Stimulated activated CD4-positive, alpha-beta T cell treated with anti-CD3 and anti-CD28 coated beads, Interleukin-4, amount 100 ng/mL, for 4 hours (primary cell): ENCODE results near the gene FADS3.

Experiments
- DNase-seq, 2 experiments: peaks; one replicate each; pipeline ENCODE4 v3.0.0-alpha.2; 2020

Gene FADS3

GRCh38 chr11:61854966-61855714 is 36.2 kb downstream of the FADS3 start:
- no peak for DNase-seq

DNA sequence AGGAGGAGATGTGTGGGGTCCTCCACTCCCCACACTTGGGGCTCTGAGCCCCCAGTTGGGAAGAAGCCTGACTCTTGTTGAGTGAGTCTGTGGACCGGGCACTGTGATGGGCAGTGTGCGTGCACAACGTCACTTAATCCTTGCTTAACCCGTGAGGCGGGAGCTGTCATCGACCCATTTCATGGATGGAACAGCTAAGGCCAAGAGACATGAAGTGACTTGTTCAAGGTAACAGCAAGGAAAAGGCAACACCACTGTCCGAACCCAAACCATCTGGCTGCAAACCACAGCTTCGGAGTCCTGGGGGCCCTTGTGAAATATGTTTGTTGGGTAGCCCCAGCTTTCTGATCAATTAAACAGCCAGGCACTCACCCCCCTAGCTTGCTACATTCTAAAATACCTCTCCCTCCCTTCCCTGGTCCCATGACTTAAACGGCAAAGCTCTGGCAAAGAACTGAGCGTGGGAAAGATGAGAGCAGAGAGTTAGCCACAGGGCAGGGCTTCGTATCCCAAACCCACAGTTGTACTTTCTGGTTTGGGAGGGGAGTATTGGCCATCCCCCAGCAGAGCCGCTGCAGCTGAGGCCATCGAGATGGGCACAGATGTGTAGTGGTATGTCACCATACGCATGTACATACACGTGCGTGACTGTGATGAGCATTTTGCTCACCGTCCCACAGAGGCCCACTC is 37.0 kb downstream of the FADS3 start:
- no peak for DNase-seq

GRCh38 chr11:61853698-61854169 is 37.6 kb downstream of the FADS3 start:
- DNase-seq = no peak

- DNase-seq = no peak
Measured at GRCh38 chr11:61851900-61852295, 39.4 kb downstream of the FADS3 start.

GRCh38 chr11:61851113-61851899 is 40.0 kb downstream of the FADS3 start:
- DNase-seq = no peak

GRCh38 chr11:61850687-61851086 is 40.7 kb downstream of the FADS3 start:
- no peak for DNase-seq

GRCh38 chr11:61848631-61849030 is 42.7 kb downstream of the FADS3 start:
- DNase-seq = no peak

DNA sequence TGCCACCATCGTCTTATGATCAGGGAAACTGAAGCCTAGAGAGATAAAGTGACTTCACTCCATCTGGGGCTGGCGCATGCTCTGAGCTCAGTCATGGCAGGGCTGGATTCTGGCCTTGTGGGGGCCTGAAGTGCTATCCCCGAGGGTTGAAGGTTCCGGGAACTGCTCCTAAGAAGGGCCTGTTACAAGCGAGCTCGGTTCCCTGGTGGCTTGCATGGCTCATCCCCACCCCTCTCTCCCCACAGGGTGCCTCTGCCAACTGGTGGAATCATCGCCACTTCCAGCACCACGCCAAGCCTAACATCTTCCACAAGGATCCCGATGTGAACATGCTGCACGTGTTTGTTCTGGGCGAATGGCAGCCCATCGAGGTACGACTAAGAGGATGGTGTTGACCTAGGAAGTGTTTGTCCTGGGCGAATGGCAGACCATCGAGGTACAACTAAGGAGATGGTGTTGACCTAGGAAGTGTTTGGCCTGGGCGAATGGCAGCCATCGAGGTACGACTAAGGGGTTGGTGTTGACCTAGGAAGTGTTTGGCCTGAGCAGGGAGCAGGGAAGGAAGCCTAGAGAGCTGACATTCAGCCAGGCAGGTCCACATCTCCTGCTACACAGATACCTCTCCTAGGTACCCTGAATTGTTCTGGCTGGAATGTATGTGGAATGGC is 43.3 kb downstream of the FADS3 start:
- no peak for DNase-seq

- no peak for DNase-seq
Measured at GRCh38 chr11:61846362-61847020, 44.9 kb downstream of the FADS3 start.

DNA sequence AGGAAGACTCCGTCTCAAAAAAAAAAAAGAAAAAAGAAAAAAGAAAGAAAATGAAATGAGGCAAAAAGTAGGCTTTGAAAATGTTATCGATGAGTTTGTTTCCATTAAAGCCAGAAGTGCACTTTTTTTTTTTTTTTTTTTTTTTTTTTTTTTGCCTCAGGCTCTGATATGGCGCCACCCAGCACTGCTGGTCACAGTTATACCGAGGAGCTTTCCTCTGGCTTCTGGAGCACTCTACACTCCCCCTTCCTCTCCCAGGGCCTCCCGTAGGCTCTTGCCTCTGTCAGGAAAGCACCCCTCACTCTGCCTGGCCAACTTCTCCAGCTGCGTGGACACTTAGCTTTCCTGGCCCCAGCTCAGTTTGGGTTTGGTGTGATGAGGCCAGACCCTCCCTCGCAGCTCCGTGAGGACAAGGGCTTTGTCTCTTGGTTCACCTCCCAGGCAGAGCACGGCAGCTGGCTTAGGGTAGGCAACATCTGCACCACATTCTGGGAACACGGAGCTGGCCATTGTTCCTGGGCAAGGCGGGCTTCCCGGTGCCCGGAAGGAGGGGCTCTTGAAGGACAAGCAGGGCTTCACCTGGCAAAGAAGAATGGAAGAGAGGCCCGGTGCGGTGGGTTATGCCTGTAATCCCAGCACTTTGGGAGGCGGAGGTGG is 46.3 kb downstream of the FADS3 start:
- no peak for DNase-seq

GRCh38 chr11:61842528-61842820 is 48.9 kb downstream of the FADS3 start:
- no peak for DNase-seq

- no peak for DNase-seq
Measured at GRCh38 chr11:61841636-61842527, 49.5 kb downstream of the FADS3 start.

DNA sequence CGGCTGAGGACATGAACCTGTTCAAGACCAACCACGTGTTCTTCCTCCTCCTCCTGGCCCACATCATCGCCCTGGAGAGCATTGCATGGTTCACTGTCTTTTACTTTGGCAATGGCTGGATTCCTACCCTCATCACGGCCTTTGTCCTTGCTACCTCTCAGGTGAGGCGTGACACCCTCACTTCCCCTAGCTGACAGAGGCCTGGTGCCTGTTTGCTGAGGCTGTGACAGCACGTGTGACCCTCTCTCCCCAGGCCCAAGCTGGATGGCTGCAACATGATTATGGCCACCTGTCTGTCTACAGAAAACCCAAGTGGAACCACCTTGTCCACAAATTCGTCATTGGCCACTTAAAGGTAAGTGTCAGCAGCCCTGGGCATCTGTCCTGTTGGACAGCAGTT is 51.0 kb downstream of the FADS3 start:
- no peak for DNase-seq

DNA sequence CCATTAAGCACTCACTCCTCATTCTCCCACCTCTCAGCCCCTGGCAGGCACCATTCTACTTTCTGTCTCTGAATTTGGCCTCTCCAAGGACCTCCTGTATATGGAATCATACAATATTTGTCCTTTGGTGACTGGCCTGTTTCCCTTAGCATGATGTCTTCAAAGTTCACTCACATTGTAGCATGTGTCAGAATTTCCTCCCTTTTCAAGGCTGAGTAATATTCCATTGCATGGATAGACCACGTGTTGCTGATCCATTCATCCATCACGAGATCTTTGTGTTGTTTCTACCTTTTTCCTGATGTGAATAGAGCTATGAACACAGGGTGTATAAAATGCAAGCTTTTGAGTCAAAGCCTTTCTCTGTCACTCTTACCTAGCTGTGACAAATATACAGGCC is 51.6 kb downstream of the FADS3 start:
- no peak for DNase-seq

DNA sequence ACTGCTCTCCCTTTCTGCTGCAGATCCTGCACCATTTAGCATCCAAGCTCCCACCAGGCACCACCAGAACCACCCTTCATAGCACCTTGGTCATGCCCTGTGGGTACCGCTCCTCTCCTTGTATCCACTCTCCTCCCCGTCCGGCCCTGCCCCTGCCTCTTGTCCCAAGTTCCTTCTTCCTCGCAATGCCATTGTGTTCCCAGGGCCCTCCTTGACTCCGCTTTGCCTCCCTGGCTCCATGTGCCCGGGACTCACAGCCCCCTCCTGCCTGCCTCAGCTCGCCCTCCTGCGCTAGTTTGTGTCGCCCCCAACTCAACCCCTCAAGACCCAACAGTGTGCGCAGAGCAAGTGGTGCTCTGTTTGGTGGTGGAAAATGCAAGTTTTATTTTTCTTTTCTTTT is 52.4 kb downstream of the FADS3 start:
- DNase-seq = no peak

GRCh38 chr11:61838501-61838900 is 52.8 kb downstream of the FADS3 start:
- no peak for DNase-seq

DNA sequence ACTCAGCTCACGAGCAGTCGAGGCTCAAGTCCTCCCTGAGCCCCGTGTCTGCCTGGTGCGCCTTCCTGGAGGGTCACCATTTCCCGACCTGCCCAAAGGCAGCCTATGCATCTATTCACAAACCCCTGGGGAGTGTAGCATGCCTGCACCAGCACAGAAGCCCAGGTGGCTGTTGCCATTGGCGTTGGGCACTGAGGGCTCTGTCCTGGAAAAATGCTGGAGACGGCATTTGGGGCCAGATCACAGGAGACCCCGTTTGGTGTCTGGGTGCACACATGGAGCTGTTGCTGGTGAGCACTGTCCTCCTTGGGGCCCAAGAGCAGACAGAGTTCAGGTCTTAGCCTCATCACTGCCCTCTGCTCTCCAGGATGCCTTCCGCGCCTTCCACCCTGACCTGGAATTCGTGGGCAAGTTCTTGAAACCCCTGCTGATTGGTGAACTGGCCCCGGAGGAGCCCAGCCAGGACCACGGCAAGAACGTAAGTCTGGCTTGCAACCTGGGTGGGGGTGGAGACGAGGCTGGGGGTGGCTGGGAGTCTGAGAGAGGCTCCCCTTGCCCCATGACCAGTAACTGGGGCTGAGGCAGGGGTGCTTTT is 53.8 kb downstream of the FADS3 start:
- no peak for DNase-seq

- DNase-seq = no peak
Measured at GRCh38 chr11:61836193-61836592, 55.2 kb downstream of the FADS3 start.

GRCh38 chr11:61834278-61835048 is 56.9 kb downstream of the FADS3 start:
- peak; percentile 9 to 28 for DNase-seq

- DNase-seq = no peak
Measured at GRCh38 chr11:61833926-61834277, 57.4 kb downstream of the FADS3 start.
